ENCODE measurements around the gene PPARG. TPM values are rescaled to one million over a fixed set of nuclear protein-coding genes. Genes with fewer than 3 reads are reported as not detected.

PPARG gene
- total and polyA plus RNA-seq, 2 of the 13 experiments (the other 11 are each of a cell fraction or from before 2014, with no cell fraction given) = 13.9 to 58.3 TPM

- H4K20me1 ChIP-seq (ENCODE audit: insufficient read depth, low read length) = no peaks in the 10 kb centered on the region
- no peak overlapping the region for H3K4me3 ChIP-seq (replicated peaks in 1 of 3; ENCODE audit: insufficient read depth in 1 of 3, low read depth in 2 of 3, low read length in 3 of 3)
- no peak overlapping the region for H3K27ac ChIP-seq (ENCODE audit: extremely low read length, insufficient read depth, low read length)
- ChIA-PET CTCF (ENCODE audit: low intra/inter-chr PET ratio, low total read pairs) (no interaction called here), POLR2A (no interaction called here)
- no peak for TF ChIP-seq MED13 (CRISPR knock-in tag; IDR thresholded peaks at IDR 0.05)
- TF ChIP-seq ZNF709 (CRISPR knock-in tag; IDR thresholded peaks at IDR 0.05) = no peak
- no peak for TF ChIP-seq JARID2 (CRISPR knock-in tag; IDR thresholded peaks at IDR 0.05; ENCODE audit: insufficient replicate concordance)
- no peak for TF ChIP-seq ZNF83 (CRISPR knock-in tag; IDR thresholded peaks at IDR 0.05; ENCODE audit: borderline replicate concordance)
- TF ChIP-seq KAT7 (CRISPR knock-in tag; IDR thresholded peaks at IDR 0.05; ENCODE audit: borderline replicate concordance) = no peak
- no peak for TF ChIP-seq HNRNPL (IDR thresholded peaks at IDR 0.05; ENCODE audit: low read depth, low read length)
- TF ChIP-seq SP4 (CRISPR knock-in tag; IDR thresholded peaks at IDR 0.05) = no peak
- TF ChIP-seq HOXA9 (CRISPR knock-in tag; IDR thresholded peaks at IDR 0.05; ENCODE audit: borderline replicate concordance) = no peak
- TF ChIP-seq ZNF276 (CRISPR knock-in tag; IDR thresholded peaks at IDR 0.05; ENCODE audit: low read depth) = no peak
- TF ChIP-seq ZNF121 (CRISPR knock-in tag; IDR thresholded peaks at IDR 0.05) = no peak
- no peak for TF ChIP-seq ZBTB10 (CRISPR knock-in tag; IDR thresholded peaks at IDR 0.05; ENCODE audit: borderline replicate concordance)
- no peak for TF ChIP-seq ELK4 (CRISPR knock-in tag; IDR thresholded peaks at IDR 0.05; ENCODE audit: borderline replicate concordance)
- TF ChIP-seq PPARG (CRISPR knock-in tag; conservative IDR thresholded peaks at IDR 0.05) = no peak
- TF ChIP-seq ZNF574 (CRISPR knock-in tag; IDR thresholded peaks at IDR 0.05) = no peak
- no peak for TF ChIP-seq ZNF557 (CRISPR knock-in tag; IDR thresholded peaks at IDR 0.05)
- no peak for TF ChIP-seq ZNF781 (CRISPR knock-in tag; IDR thresholded peaks at IDR 0.05; ENCODE audit: borderline replicate concordance, not compliant biosample characterization)
- 0 out of 5 replicates have a peak, but pooled peaks cover 0 to 6% of the 10 kb centered on the region in 2 experiments for H3K36me3 ChIP-seq (replicated peaks in 1 of 2; ENCODE audit: control insufficient read depth in 1 of 2, insufficient read depth in 2 of 2, low read length in 2 of 2)
- DNase-seq (ENCODE audit: low spot score) = no peak
- ATAC-seq = no peak
- no peak for FAIRE-seq
- intact Hi-C loops (cut with micrococcal nuclease; ENCODE audit: unreplicated experiment) (no loop called here), in situ Hi-C loops (cut with HindIII; ENCODE audit: extremely low pct_ligation_motif_present, low pct_unique_long_range_greater_than_20kb) (no loop called here)
- WGBS (ENCODE audit: low lambda C conversion rate) = 98% methylated on average over 2 of the region's 2 CpGs
- no peaks in the 10 kb centered on the region for H3K79me2 ChIP-seq (ENCODE audit: insufficient read depth, low read length)
- no peaks in the 10 kb centered on the region for H3K9me3 ChIP-seq (ENCODE audit: low read length)
- H2AFZ ChIP-seq (ENCODE audit: low read length) = no peak overlapping the region
- H3K4me2 ChIP-seq (ENCODE audit: low read depth, low read length) = no peak overlapping the region
- H3K4me1 ChIP-seq (ENCODE audit: insufficient read depth, low read length) = peaks cover 24% of the 10 kb centered on the region
- no TSS peak for BruUV-seq (replicated peaks)
- no peak overlapping the region for H3K9ac ChIP-seq (ENCODE audit: insufficient read depth, low read depth, low read length)
- H3K27me3 ChIP-seq (ENCODE audit: control insufficient read depth in 1 of 2, insufficient read depth in 2 of 2, low read length in 2 of 2) = no peaks in the 10 kb centered on the region
Observed at GRCh38 chr3:12400616-12401194, 111.8 kb downstream of the PPARG start.

All from HepG2 (cell line).